ENCODE results near the gene CLNK. TPM values are rescaled to one million over a fixed set of nuclear protein-coding genes. Genes with fewer than 3 reads are reported as not detected.

CLNK gene
- total and polyA plus RNA-seq, 4 donors, result 0.04 to 0.57 (median 0.14) TPM; not detected in 1

DNA sequence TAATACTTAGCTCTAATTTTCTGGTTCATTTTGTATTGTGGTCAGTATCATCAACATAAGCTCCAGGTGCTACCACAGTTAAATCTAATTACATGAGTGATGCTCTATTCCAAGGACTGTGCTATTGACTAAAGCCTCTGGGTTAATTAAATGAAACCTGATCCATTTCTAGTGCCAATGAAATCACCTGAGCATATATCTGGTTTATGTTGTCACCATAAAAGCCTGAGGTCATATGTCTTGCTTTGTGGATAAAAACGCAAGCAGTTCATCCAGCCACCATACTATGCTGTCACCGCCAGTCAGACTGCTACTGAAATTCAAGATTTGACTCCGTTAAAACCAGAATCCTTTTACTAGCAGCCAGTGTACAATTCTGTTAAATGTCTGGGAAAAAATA, 163.1 kb downstream of the CLNK start:
- no peak for ATAC-seq (ENCODE audit: insufficient read depth, low FRiP score)

DNA sequence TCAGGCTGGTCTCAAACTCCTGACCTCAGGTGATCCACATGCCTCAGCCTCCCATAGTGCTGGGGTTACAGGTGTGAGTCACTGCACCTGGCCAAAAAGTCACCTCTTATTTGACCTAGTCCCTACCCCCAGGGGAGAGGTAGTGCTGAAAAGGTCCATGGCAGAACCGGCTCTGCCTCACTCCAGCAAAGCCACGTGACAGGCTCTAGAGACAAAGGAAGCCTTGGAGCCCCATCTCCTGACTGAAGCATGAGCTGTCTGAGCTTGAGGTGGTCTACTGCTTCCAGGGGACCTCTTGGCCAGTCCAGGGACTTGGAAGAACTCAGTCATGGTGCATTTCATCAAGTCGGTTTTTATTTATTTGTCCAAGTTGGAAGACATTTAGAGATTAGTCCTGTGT, 174.8 kb downstream of the CLNK start:
- 82 to 85% methylated on average over 3 of the region's 3 CpGs for WGBS, 2 donors
- Histone ChIP-seq H3K36me3 (ENCODE audit: control insufficient read depth in 4 of 4, insufficient read depth in 4 of 4, low read length in 4 of 4) (no peaks in the 10 kb centered on the region), H3K27ac (ENCODE audit: low read depth in 1 of 2, low read length in 1 of 2) (no peak overlapping the region), H3K9ac (ENCODE audit: insufficient read depth in 1 of 2, low read length in 2 of 2) (no peak overlapping the region), H3K27me3 (ENCODE audit: control insufficient read depth in 3 of 3, insufficient read depth in 3 of 3, low read length in 2 of 3) (no peaks in the 10 kb centered on the region), H3K4me1 (ENCODE audit: control insufficient read depth in 5 of 5, insufficient read depth in 5 of 5, low read length in 5 of 5) (no peaks in the 10 kb centered on the region), H3K9me3 (ENCODE audit: control insufficient read depth in 4 of 4, insufficient read depth in 3 of 4, low read length in 3 of 4) (no peaks in the 10 kb centered on the region), H3K4me3 (no peak overlapping the region)
- DNase-seq (no peak), ATAC-seq (ENCODE audit: insufficient read depth, low FRiP score) (no peak)
- TF ChIP-seq, protein P1, sequence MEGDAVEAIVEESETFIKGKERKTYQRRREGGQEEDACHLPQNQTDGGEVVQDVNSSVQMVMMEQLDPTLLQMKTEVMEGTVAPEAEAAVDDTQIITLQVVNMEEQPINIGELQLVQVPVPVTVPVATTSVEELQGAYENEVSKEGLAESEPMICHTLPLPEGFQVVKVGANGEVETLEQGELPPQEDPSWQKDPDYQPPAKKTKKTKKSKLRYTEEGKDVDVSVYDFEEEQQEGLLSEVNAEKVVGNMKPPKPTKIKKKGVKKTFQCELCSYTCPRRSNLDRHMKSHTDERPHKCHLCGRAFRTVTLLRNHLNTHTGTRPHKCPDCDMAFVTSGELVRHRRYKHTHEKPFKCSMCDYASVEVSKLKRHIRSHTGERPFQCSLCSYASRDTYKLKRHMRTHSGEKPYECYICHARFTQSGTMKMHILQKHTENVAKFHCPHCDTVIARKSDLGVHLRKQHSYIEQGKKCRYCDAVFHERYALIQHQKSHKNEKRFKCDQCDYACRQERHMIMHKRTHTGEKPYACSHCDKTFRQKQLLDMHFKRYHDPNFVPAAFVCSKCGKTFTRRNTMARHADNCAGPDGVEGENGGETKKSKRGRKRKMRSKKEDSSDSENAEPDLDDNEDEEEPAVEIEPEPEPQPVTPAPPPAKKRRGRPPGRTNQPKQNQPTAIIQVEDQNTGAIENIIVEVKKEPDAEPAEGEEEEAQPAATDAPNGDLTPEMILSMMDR (IDR thresholded peaks at IDR 0.05; ENCODE audit: control extremely low read depth, extremely low read depth), result no peak

More for the DNA sequence above, 163.1 kb downstream of the CLNK start:
- H3K4me3 ChIP-seq, result no peak overlapping the region
- DNase-seq, result no peak
- no peaks in the 10 kb centered on the region for H3K9me3 ChIP-seq (ENCODE audit: control insufficient read depth in 4 of 4, insufficient read depth in 3 of 4, low read length in 3 of 4)
- TF ChIP-seq, protein P1 (IDR thresholded peaks at IDR 0.05; ENCODE audit: control extremely low read depth, extremely low read depth), result no peak
- no peaks in the 10 kb centered on the region for H3K4me1 ChIP-seq (ENCODE audit: control insufficient read depth in 5 of 5, insufficient read depth in 5 of 5, low read length in 5 of 5)
- no peak overlapping the region for H3K9ac ChIP-seq (ENCODE audit: insufficient read depth in 1 of 2, low read length in 2 of 2)
- no peak overlapping the region for H3K27ac ChIP-seq (ENCODE audit: low read depth in 1 of 2, low read length in 1 of 2)
- WGBS, 2 donors, result 94 to 97% methylated on average over 3 of the region's 3 CpGs
- no peaks in the 10 kb centered on the region for H3K36me3 ChIP-seq (ENCODE audit: control insufficient read depth in 4 of 4, insufficient read depth in 4 of 4, low read length in 4 of 4)
- H3K27me3 ChIP-seq (ENCODE audit: control insufficient read depth in 3 of 3, insufficient read depth in 3 of 3, low read length in 2 of 3), result no peaks in the 10 kb centered on the region

DNA sequence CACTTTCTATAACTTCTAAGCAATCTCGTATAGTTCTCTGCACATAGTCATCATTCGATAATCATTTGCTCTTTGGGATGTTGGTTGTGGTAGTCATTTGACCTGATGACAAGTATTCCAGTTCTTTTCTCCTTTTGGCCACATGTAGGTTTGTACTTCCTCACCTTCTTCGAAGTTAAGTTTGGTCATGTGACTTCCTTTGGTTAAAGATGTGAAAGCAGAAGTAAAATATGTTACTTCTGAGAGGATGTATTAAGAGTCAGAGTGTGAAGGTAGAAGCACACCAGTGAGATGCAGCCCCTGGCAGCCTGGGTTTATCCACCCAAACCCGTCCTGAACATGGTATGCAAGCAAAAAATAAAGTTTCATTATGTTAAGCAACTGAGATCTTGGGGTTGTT, 178.5 kb downstream of the CLNK start:
- WGBS, 2 donors, result 73 to 77% methylated on average over 4 of the region's 4 CpGs
- DNase-seq, result no peak

More for the DNA sequence above, 178.5 kb downstream of the CLNK start:
- Histone ChIP-seq H3K4me1 (ENCODE audit: control insufficient read depth in 5 of 5, insufficient read depth in 5 of 5, low read length in 5 of 5) (no peaks in the 10 kb centered on the region), H3K9ac (ENCODE audit: insufficient read depth in 1 of 2, low read length in 2 of 2) (no peak overlapping the region), H3K9me3 (ENCODE audit: control insufficient read depth in 4 of 4, insufficient read depth in 3 of 4, low read length in 3 of 4) (no peaks in the 10 kb centered on the region), H3K27me3 (ENCODE audit: control insufficient read depth in 3 of 3, insufficient read depth in 3 of 3, low read length in 2 of 3) (no peaks in the 10 kb centered on the region), H3K36me3 (ENCODE audit: control insufficient read depth in 4 of 4, insufficient read depth in 4 of 4, low read length in 4 of 4) (no peaks in the 10 kb centered on the region), H3K4me3 (no peak overlapping the region), H3K27ac (ENCODE audit: low read depth in 1 of 2, low read length in 1 of 2) (no peak overlapping the region)
- ATAC-seq (ENCODE audit: insufficient read depth, low FRiP score), result no peak
- TF ChIP-seq, protein P1 (IDR thresholded peaks at IDR 0.05; ENCODE audit: control extremely low read depth, extremely low read depth), result no peak
